Type B pancreatic cell (in vitro differentiated cells): ENCODE results near the gene PRDM15. TPM values are rescaled to one million over a fixed set of nuclear protein-coding genes. Genes with fewer than 3 reads are reported as not detected.

Source experiments
- DNase-seq: peaks from one replicate; pipeline ENCODE4 v3.0.0; 2021; ENCODE audit warnings: mixed read lengths; ENCODE audit not compliant: unreplicated experiment; ENCODE audit errors: extremely low spot score
- H3K27ac Mint-ChIP-seq: 2 replicates; pipeline ENCODE4 v1.8.0; 2021; ENCODE audit warnings: mild to moderate bottlenecking, mixed read lengths
- H3K27me3 Mint-ChIP-seq: 2 replicates; pipeline ENCODE4 v1.8.0; 2021; ENCODE audit warnings: mixed read lengths
- H3K36me3 Mint-ChIP-seq: 2 replicates; pipeline ENCODE4 v1.8.0; 2021; ENCODE audit warnings: mixed read lengths
- H3K4me1 Mint-ChIP-seq: one replicate; pipeline ENCODE4 v1.8.0; 2021; ENCODE audit warnings: mixed read lengths; ENCODE audit not compliant: unreplicated experiment
- H3K4me3 Mint-ChIP-seq: 2 replicates; pipeline ENCODE4 v1.8.0; 2021; ENCODE audit warnings: mild to moderate bottlenecking, mixed read lengths
- H3K9me3 Mint-ChIP-seq: 2 replicates; pipeline ENCODE4 v1.8.0; 2021; ENCODE audit warnings: mixed read lengths
- total RNA-seq: library from RNA; stranded (reverse); gene quantifications from 2 replicates; pipeline ENCODE4 v1.2.1, GENCODE V29; 2021; ENCODE audit warnings: low replicate concordance
- TF ChIP-seq, protein P1 (sequence below): fragments of 200-600 bp; sonication (generic); conservative IDR thresholded peaks from 2 replicates; pipeline ENCODE4 v1.5.0; 2021; ENCODE audit warnings: antibody characterized with exemption, mild to moderate bottlenecking

Gene PRDM15
- total RNA-seq, 1 donor from 2014 or later = 8.8 TPM

DNA sequence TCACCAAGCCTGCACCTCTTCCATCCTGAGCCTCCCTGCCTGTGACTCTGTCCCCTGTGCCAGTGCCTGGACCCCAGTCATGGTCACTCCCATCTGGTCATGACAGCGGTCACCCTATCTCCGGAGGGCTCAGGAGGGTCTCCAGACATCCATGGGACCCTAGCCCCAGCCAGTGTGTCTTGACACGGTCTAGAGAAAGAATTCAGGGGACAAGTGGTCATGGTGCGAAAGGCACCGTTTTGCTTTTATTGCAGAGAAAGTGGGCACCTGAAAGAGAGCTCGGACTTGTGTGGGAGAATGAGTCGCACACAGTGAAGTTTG, 107.6 kb downstream of the PRDM15 start:
- no peaks in the 10 kb centered on the region for H3K9me3 Mint-ChIP-seq
- H3K4me1 Mint-ChIP-seq = peaks cover 35% of the 10 kb centered on the region
- TF ChIP-seq, protein P1, sequence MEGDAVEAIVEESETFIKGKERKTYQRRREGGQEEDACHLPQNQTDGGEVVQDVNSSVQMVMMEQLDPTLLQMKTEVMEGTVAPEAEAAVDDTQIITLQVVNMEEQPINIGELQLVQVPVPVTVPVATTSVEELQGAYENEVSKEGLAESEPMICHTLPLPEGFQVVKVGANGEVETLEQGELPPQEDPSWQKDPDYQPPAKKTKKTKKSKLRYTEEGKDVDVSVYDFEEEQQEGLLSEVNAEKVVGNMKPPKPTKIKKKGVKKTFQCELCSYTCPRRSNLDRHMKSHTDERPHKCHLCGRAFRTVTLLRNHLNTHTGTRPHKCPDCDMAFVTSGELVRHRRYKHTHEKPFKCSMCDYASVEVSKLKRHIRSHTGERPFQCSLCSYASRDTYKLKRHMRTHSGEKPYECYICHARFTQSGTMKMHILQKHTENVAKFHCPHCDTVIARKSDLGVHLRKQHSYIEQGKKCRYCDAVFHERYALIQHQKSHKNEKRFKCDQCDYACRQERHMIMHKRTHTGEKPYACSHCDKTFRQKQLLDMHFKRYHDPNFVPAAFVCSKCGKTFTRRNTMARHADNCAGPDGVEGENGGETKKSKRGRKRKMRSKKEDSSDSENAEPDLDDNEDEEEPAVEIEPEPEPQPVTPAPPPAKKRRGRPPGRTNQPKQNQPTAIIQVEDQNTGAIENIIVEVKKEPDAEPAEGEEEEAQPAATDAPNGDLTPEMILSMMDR = no peak
- H3K27ac Mint-ChIP-seq = no peak overlapping the region
- peaks cover 74% of the 10 kb centered on the region for H3K27me3 Mint-ChIP-seq
- H3K4me3 Mint-ChIP-seq = no peak overlapping the region
- no peaks in the 10 kb centered on the region for H3K36me3 Mint-ChIP-seq
- DNase-seq = no peak

DNA sequence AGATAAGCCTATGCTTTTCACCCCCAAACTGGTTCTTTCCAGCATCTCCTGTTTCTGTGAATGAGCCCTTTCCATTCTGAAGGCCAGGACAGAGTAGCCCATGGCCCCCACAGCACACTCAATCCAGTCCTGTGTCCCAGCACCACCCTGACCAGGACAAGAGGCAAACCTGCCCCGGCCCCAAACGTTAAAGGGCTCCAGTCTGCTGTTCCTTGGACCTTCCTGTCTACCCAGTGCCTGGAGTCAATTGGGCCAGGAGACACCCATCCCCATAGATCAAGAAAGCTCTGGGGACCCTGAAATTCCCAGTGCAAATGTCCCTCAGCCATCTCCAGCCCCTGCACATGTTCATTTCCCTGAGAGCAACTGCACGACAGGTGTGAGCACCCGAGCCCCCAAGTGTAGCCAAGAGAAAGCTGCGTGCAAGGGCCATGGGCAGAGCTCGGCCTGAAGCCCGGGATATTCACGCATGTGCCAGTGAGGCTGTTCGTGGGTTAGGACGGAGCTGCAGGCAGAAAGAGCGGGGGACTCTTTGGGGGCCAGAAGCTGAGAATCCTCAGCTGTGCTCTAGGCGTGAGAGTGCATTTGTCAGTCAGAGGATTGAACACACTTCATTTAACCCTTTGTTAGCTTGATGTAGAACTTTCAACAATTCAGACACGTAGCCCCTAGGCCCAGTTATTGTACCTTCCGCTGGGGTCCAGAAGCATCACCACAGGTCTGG, 108.1 kb downstream of the PRDM15 start:
- TF ChIP-seq, protein P1 = no peak
- Mint-ChIP-seq H3K36me3 (no peaks in the 10 kb centered on the region), H3K9me3 (no peaks in the 10 kb centered on the region), H3K27me3 (peaks cover 74% of the 10 kb centered on the region), H3K4me1 (peaks cover 35% of the 10 kb centered on the region), H3K4me3 (no peak overlapping the region), H3K27ac (no peak overlapping the region)
- DNase-seq = no peak

DNA sequence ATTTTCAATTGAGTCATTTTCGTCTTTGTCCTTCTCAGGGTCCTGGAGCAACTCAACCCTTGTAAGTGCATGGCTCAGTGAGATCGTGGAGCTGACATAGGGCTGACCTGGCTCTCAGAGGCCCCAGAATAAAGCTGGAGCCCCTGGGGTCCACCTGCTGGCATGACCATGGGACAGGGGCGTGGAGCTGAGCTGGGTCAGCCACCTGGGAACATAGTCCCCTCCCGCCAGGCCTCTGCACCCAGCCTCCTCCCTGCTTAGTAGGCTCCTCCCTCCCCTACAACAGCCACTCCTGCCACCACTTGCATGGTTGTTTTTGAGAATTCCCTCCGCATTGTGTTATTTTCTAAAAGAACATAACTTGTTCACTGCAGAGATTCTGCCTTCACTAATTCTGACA, 109.2 kb downstream of the PRDM15 start:
- Mint-ChIP-seq H3K27ac (peak overlapping the region; percentile 34), H3K27me3 (peaks cover 82% of the 10 kb centered on the region), H3K9me3 (no peaks in the 10 kb centered on the region), H3K4me3 (peak overlapping the region; percentile 7), H3K4me1 (peaks cover 38% of the 10 kb centered on the region), H3K36me3 (no peaks in the 10 kb centered on the region)
- DNase-seq = no peak
- TF ChIP-seq, protein P1 = no peak

DNA sequence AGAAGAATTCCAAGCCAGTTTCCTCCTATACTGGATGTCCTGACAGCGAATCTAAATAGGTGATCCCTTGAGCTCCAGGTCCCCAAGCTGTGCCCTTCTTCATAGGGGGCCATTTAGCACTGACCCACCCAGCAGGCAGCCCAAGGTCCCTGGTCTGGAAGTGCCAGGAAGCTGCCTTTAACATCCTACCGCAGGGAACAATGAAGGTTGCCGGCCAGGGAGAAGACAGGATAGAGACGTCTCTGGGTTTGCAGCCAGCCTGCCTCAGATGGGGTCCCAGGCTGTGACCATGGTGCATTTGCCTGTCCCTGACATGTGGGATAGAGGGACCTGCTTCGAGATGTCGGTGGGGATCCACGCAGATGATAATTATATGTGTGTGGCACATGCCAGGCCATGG, 109.6 kb downstream of the PRDM15 start:
- Mint-ChIP-seq H3K27ac (peak overlapping the region; percentile 34), H3K27me3 (peaks cover 82% of the 10 kb centered on the region), H3K4me1 (peaks cover 36% of the 10 kb centered on the region), H3K36me3 (no peaks in the 10 kb centered on the region), H3K9me3 (no peaks in the 10 kb centered on the region), H3K4me3 (peak overlapping the region; percentile 7)
- TF ChIP-seq, protein P1 = no peak
- DNase-seq = no peak

DNA sequence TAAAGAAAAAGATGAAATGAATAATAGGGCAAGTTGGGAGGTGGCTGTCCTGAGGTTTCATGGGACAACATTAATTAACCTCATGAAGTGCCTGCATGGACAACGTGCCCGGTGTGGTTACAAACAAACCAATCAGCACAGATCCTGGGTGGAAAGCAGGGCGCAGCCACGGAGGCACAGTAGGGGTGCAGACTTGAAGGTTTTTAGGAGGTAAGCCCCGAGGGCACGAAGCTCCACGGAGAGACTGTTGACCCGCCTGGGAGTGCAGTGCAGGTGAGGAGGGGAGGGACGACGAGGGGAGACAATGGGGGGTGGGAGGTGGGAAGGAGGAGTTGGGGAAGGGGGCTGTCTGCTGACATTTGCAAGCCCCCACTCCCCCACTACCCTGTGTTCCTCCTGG, 110.0 kb downstream of the PRDM15 start:
- TF ChIP-seq, protein P1 = no peak
- Mint-ChIP-seq H3K27ac (peak overlapping the region; percentile 91), H3K4me3 (peak overlapping the region; percentile 92), H3K36me3 (no peaks in the 10 kb centered on the region), H3K4me1 (peaks cover 34% of the 10 kb centered on the region), H3K27me3 (peaks cover 83% of the 10 kb centered on the region), H3K9me3 (no peaks in the 10 kb centered on the region)
- no peak for DNase-seq
